GM21526 (cell line): ENCODE results near the gene SLC50A1.
"Not testable (repeated sequence)": the region's sequence is repeated elsewhere in the genome, so short reads cannot be mapped to it uniquely, and the experiment has no call there.

Experiments used
- ATAC-seq: cut with Tn5 transposase; IDR thresholded peaks from one replicate; pipeline ENCODE4 v1.9.1; 2021; ENCODE audit warnings: moderate library complexity; ENCODE audit not compliant: unreplicated experiment, low FRiP score

The SLC50A1 gene

DNA sequence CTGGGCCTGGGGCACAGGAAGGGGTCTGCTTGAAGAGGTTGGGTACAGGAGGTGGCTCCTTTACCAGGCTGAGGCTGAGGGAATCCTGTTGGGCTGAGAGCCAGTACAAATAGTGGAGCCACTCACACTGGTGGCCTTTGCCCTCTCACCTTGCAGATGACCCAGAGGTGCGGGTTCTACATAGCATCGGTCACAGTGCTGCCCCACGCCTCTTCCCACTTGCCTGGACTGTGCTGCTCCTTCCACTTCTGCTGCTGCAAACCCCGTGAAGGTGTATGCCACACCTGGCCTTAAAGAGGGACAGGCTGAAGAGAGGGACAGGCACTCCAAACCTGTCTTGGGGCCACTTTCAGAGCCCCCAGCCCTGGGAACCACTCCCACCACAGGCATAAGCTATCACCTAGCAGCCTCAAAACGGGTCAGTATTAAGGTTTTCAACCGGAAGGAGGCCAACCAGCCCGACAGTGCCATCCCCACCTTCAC lies 1.8 kb upstream of the SLC50A1 start:
- no peak for ATAC-seq

DNA sequence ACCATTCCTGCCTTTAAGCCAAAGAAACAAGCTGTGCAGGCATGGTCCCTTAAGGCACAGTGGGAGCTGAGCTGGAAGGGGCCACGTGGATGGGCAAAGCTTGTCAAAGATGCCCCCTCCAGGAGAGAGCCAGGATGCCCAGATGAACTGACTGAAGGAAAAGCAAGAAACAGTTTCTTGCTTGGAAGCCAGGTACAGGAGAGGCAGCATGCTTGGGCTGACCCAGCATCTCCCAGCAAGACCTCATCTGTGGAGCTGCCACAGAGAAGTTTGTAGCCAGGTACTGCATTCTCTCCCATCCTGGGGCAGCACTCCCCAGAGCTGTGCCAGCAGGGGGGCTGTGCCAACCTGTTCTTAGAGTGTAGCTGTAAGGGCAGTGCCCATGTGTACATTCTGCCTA lies 1.3 kb upstream of the SLC50A1 start:
- no peak for ATAC-seq

DNA sequence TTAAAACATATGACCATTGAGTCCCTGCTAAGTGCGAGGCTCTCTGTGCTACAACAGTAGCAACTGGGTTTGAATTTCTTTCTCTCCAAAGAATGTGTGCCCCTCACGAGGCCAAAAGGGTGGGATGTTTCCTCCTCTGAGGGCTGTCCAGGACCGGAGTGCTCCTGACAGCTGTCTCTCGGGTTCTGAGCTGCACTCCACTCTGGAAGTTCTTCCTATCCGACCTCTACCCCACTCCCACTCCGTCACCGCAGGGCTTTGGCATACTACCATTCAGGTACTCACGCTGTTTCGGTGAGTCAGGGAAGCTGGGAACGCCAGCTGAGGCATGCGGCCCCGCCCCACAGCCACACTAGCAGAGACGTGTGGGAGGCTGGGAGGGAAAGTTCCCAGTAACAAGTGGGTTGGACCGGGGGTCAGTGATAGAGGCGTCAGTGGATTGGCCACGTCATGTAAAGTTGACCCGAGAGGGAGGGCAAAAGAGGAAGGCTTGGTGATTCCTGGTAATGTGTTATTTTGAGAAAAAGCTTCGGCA lies 705 bp upstream of the SLC50A1 start:
- ATAC-seq, result no peak

DNA sequence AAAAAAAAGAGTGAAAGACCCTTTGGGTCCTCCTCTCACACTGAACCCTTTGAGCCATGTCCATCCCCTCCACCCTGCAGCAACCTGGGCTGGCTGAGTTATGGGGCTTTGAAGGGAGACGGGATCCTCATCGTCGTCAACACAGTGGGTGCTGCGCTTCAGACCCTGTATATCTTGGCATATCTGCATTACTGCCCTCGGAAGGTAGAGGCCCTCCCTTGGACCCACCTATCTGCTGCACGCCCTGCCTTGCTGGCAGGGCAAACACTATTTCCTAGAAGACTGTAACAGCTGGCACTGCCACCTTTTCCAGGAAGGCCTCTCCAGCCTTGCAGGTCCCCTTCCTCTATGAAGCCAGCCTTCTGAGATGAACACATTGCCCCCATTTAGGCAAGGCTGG lies 1.1 kb downstream of the SLC50A1 start:
- ATAC-seq, result no peak

DNA sequence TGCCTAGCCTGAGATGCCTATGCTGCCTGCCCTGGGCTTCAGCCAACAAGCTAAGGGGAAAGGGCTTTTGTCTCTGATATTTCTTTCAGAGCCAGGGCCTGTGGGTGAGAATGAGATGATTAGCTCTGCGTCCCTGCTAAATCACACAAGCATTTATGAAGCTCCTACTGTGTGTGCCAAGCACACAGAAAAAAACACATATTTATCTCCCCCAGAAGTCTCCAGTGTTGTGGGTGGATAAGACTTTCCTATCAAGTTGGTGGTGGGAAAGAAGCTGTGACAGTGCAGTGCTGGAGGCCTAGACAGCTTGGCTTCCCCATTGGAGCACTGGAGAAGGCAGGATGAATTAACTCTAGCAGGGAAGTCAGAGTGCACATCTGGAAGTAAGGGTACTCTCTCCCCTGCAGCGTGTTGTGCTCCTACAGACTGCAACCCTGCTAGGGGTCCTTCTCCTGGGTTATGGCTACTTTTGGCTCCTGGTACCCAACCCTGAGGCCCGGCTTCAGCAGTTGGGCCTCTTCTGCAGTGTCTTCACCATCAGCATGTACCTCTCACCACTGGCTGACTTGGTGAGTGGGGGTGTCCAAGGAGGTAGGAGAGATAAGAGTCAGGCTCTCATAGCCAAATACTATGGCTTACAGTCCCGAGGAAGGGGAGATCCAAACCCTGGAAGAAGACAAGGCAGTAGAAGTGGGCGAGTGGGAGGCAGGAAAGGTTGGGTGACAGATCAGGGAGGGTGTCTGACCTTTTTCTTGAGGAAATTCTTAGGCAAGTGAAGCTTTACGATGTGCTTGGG lies 1.7 kb downstream of the SLC50A1 start:
- no peak for ATAC-seq

DNA sequence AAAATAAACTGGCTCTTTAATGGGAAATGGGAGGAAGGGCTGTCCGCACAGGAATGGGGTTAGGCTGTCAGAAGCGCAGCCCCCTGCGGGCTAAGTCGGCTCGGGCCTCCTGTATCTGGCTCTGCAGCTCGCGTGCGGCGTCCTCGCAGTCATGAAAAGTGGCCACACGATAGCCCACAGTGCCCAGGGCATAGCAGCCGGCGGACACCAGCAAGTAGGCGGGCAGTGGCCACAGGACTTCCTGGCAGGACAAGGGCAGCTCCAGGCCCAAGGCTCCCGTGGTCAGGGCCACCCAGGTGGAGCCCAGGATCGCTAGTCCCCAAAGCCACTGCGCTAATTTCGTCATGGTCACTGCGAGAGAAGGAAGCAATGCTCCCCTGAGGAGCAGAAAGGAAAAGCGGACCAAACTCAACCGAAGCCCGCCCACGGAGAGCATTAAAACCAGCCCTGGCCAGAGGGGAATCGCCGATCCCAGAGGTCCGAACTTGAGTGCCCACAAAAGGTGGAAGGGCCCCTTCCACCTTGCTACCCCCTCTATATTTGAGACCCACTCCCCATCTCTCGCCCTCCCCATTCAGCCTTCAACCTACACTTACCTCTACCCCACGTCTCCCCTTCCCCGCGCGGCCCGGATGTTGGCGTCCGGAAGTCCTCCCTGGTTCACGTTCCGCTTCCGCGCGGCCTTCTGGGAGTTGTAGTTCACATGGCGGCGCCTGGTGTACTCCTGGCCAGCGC lies 4.4 kb downstream of the SLC50A1 start, which contains the start of gene DPM3:
Gene DPM3, minus strand, starts transcription at position 637 of the 735 bp plus-strand sequence. Its CDS starts 291 bp downstream, at position 346.
- ATAC-seq, result no peak

DNA sequence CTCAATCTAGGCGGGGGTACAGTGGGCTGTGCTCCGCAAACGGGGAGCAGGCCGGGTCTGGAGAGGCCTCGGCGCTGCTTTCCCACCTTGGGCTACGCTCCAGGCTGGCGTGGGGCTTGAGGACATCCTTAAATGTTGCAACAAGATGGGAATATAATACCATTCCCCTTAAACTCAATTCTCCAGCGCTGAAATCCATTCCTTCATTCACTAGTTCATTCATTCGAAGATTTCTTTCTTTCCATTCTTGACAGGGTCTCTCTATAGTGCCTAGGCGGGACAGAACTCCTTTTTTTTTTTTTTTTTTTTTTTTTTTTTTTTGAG lies 4.9 kb downstream of the SLC50A1 start:
- no peak for ATAC-seq

GRCh38 chr1:155141749-155142148 lies 6.1 kb downstream of the SLC50A1 start:
- no peak for ATAC-seq

- no peak for ATAC-seq
These were observed 9.8 kb downstream of the SLC50A1 start for GRCh38 chr1:155145491-155145890.

DNA sequence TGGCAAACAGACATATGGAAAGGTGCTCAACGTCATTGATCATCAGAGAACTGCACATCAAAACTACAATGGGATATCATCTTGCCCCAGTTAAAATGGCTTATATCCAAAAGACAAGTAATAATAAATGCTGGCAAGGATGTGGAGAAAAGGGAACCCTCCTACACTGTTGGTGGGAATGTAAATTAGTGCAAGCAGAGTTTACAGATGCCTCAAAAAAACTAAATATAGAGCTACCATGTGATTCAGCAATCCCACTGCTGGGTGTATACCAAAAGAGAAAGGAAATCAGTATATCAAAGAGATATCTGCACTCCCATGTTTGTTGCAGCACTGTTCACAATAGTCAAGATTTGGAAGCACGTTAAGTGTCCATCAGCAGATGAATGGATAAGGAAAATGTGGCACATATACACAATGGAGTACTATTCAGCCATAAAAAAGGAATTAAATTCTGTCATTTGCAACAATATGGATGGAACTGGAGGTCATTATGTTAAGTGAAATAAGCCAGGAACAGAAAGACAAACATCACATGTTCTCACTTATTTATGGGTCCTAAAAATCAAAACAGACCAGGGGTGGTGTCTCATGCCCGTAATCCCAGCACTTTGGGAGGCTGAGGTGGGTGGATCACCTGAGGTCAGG lies 20.5 kb downstream of the SLC50A1 start:
- not testable (repeated sequence) for ATAC-seq

GRCh38 chr1:155158991-155159390 lies 23.3 kb downstream of the SLC50A1 start:
- ATAC-seq, result no peak

- no peak for ATAC-seq
These were observed 24.5 kb downstream of the SLC50A1 start for GRCh38 chr1:155160128-155160527.

DNA sequence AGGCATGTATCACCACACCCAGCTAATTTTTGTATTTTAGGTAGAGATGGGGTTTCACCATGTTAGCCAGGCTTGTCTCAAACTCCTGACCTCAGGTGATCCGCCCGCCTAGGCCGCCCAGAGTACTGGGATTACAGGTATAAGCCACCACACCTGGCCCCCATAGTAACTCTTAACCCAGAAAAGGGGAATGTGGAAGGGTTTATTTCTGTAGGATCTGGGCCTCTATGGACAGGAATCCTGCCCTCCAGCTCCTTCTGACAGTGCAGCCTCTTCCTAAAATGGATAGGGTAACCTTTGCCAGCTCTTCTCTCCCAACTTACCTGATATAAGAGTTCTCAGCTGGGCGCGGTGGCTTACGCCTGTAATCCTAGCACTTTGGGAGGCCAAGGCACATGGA lies 27.0 kb downstream of the SLC50A1 start:
- ATAC-seq, result not testable (repeated sequence)

DNA sequence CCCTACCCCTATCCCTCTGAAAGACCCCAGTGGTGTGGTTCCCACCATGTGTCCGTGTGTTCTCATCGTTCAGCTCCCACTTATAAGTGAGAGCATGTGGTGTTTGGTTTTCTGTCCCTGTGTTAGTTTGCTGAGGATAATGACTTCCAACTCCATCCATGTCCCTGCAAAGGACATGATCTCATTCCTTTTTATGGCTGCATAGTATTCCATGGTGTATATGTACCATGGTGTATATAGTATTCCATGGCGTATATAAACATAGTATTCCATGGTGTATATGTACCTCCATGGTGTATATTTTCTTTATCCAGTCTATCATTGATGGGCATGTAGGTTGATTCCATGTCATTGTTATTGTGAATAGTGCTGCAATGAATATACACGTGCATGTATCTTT lies 28.1 kb downstream of the SLC50A1 start:
- not testable (repeated sequence) for ATAC-seq

DNA sequence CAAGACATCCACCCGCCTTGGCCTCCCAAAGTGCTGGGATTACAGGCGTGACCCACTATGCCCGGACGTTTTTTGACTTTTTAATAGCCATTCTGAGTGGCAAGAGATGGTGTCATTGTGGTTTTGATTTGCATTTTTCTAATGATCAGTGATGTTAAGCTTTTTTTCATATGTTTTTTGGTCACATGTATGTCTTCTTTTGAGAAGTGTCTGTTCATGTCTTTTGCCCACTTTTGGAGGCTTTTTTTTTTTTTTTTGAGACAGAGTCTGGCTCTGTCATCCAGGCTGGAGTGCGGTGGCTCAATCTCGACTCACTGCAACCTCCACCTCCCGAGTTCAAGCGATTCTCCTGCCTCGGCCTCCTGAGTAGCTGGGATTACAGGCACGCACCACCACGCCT lies 29.0 kb downstream of the SLC50A1 start:
- ATAC-seq, result not testable (repeated sequence)

DNA sequence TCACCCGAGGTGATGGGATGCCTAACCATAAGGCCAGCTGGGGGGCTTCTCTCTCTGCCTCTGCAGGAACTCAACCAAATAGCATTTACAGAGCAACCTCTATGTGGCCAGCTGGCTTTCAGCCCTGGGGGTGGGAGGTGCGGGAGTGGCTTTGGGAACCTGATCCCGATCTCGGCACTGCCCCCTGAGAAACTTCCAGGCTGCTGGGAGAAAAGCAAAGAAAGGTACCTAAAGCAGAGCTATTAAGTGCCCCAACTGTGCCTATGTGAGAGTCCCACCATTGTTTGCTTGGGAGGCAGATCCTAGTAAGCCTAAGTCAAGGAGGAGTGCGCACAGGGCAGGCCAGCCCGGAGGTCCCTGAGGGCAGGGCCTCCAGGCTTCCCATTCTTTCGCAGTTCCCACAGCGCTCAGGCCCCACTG lies 30.4 kb downstream of the SLC50A1 start:
- ATAC-seq, result no peak

- ATAC-seq, result no peak
These were observed 31.0 kb downstream of the SLC50A1 start for GRCh38 chr1:155166471-155167165.

- ATAC-seq, result peak; percentile 49
These were observed 31.8 kb downstream of the SLC50A1 start for GRCh38 chr1:155167166-155168104.

GRCh38 chr1:155168105-155168445 lies 32.4 kb downstream of the SLC50A1 start:
- not testable (repeated sequence) for ATAC-seq
